Endothelial cell of umbilical vein (primary cell): ENCODE measurements around the gene TNFAIP8. TPM values are rescaled to one million over a fixed set of nuclear protein-coding genes. Genes with fewer than 3 reads are reported as not detected.

Experiments used
- BruUV-seq: library from RNA; stranded (reverse); fragments of 400-500 nt; replicated peaks from 2 replicates; lab custom pipeline; 2021; lab: Mats Ljungman, UMichigan
- CTCF ChIA-PET: fragments of 300-600, 350-600 bp; sonication (Branson Sonifier 250); formaldehyde crosslinking; loops from one replicate; lab custom pipeline; 2021; ENCODE audit warnings: antibody characterized with exemption, inconsistent platforms; lab: Charles Lee
- POLR2A ChIA-PET: fragments of 300-600, 350-600 bp; sonication (Branson Sonifier 250); formaldehyde crosslinking; loops from one replicate; lab custom pipeline; 2021; ENCODE audit warnings: antibody characterized with exemption, inconsistent platforms; lab: Charles Lee
- DNase-seq: peaks from one replicate; pipeline ENCODE4 v3.0.0-alpha.2; 2011; ENCODE audit warnings: low read depth, low spot score
- FAIRE-seq: peaks from 2 replicates; lab custom pipeline; 2011; peaks lifted over from hg19 to GRCh38; lab: Jason Lieb, UNC
- H2AFZ ChIP-seq: 2 replicates; pipeline ENCODE4 v1.6.0; 2012; ENCODE audit warnings: low read depth, low read length, control low read depth, inconsistent platforms
- H3K27ac ChIP-seq: 2 replicates; pipeline ENCODE4 v1.5.1; 2011; ENCODE audit warnings: low read depth, mild to moderate bottlenecking, control low read depth, low read length, moderate library complexity; ENCODE audit not compliant: insufficient read depth
- H3K27me3 ChIP-seq, 2 experiments: 2 replicates each; pipeline versions ENCODE4 v1.6.0 to v1.6.1; 2011; ENCODE audit warnings: low read length in 2 of 2, mixed read lengths in 1 of 2; ENCODE audit not compliant: control insufficient read depth in 2 of 2, insufficient read depth in 2 of 2
- H3K36me3 ChIP-seq, 2 experiments: 2 replicates in 1 of 2; 3 replicates in 1 of 2; pipeline ENCODE4 v1.5.1; 2011; ENCODE audit warnings: low read length in 2 of 2, mild to moderate bottlenecking in 1 of 2, moderate library complexity in 1 of 2; ENCODE audit not compliant: control insufficient read depth in 2 of 2, insufficient read depth in 2 of 2; ENCODE audit errors: extremely low read depth in 1 of 2
- H3K4me1 ChIP-seq: 3 replicates; pipeline ENCODE4 v1.5.1; 2011; ENCODE audit warnings: mild to moderate bottlenecking, low read length; ENCODE audit not compliant: control insufficient read depth, insufficient read depth; ENCODE audit errors: extremely low read depth
- H3K4me2 ChIP-seq: 2 replicates; pipeline ENCODE4 v1.6.1; 2011; ENCODE audit warnings: low read length, control low read depth, mixed read lengths; ENCODE audit not compliant: insufficient read depth
- H3K4me3 ChIP-seq, 3 experiments: fragments of 200-600 bp in 1 of 3; sonication (generic), shearing (Covaris generic) in 1 of 3; replicated peaks in 1 of 3; 2 replicates each; pipeline ENCODE4 v1.5.1; 2011 to 2016; ENCODE audit warnings: control low read depth in 3 of 3, low read length in 3 of 3, mild to moderate bottlenecking in 2 of 3, inconsistent platforms in 1 of 3, low read depth in 1 of 3, moderate library complexity in 1 of 3; ENCODE audit not compliant: insufficient read depth in 1 of 3
- H3K79me2 ChIP-seq: 2 replicates; pipeline ENCODE4 v1.6.0; 2012; ENCODE audit warnings: low read length, inconsistent platforms; ENCODE audit not compliant: control insufficient read depth, insufficient read depth
- H3K9ac ChIP-seq: replicated peaks from 2 replicates; pipeline ENCODE3; 2011; ENCODE audit warnings: low read length, control low read depth; ENCODE audit not compliant: insufficient read depth; ENCODE audit errors: extremely low read depth
- H3K9me1 ChIP-seq: replicated peaks from 3 replicates; pipeline ENCODE4 v1.6.0; 2011; ENCODE audit warnings: mild to moderate bottlenecking, low read length; ENCODE audit not compliant: control insufficient read depth, insufficient read depth; ENCODE audit errors: extremely low read depth
- H3K9me3 ChIP-seq: replicated peaks from 2 replicates; pipeline ENCODE4 v1.5.1; 2012; ENCODE audit warnings: low read length, inconsistent platforms; ENCODE audit not compliant: control insufficient read depth, insufficient read depth
- H4K20me1 ChIP-seq: replicated peaks from 2 replicates; pipeline ENCODE3; 2011; ENCODE audit warnings: mild to moderate bottlenecking, low read length; ENCODE audit not compliant: control insufficient read depth, insufficient read depth; ENCODE audit errors: extremely low read depth
- CTCF ChIP-seq, 2 donors: IDR thresholded peaks; 1 replicate in 1 of 2; 2 replicates in 1 of 2; pipeline ENCODE4 v1.5.1; 2011; ENCODE audit warnings: low read length in 2 of 2, mild to moderate bottlenecking in 2 of 2, moderate library complexity in 2 of 2, control low read depth in 1 of 2, inconsistent platforms in 1 of 2, low read depth in 1 of 2; ENCODE audit not compliant: insufficient read depth in 1 of 2; ENCODE audit errors: extremely low read depth in 1 of 2
- EZH2 ChIP-seq: IDR thresholded peaks from 2 replicates; pipeline ENCODE4 v1.6.1; 2012; ENCODE audit warnings: borderline replicate concordance, low read depth, mild to moderate bottlenecking, moderate library complexity, low read length, inconsistent platforms; ENCODE audit not compliant: severe bottlenecking
- FOS ChIP-seq: IDR thresholded peaks from 2 replicates; pipeline ENCODE4 v1.6.1; 2011; ENCODE audit warnings: mild to moderate bottlenecking, low read length, moderate library complexity, borderline replicate concordance; ENCODE audit not compliant: insufficient read depth
- GATA2 ChIP-seq: IDR thresholded peaks from 2 replicates; pipeline ENCODE4 v1.7.0; 2011; ENCODE audit warnings: low read depth, mild to moderate bottlenecking, moderate library complexity, mixed read lengths, low read length; ENCODE audit not compliant: insufficient read length, insufficient read depth
- JUN ChIP-seq: IDR thresholded peaks from 2 replicates; pipeline ENCODE4 v1.6.1; 2011; ENCODE audit warnings: borderline replicate concordance, low read depth; ENCODE audit not compliant: insufficient read length, insufficient read depth
- MAX ChIP-seq: IDR thresholded peaks from 2 replicates; pipeline ENCODE4 v1.6.1; 2011; ENCODE audit not compliant: insufficient read depth, insufficient read length
- MYC ChIP-seq: IDR thresholded peaks from one replicate; pipeline ENCODE4 v1.6.1; 2011; ENCODE audit warnings: mild to moderate bottlenecking, low read depth, low read length
- POLR2A ChIP-seq: IDR thresholded peaks from 2 replicates; pipeline ENCODE4 v1.6.1; 2012; ENCODE audit warnings: low read depth, mild to moderate bottlenecking, control low read depth, low read length
- POLR2AphosphoS5 ChIP-seq: IDR thresholded peaks from 2 replicates; pipeline ENCODE4 v1.6.1; 2012; ENCODE audit warnings: low read depth, mild to moderate bottlenecking, control low read depth, low read length, moderate library complexity; ENCODE audit not compliant: insufficient read depth
- dilution Hi-C: fragments of 300-500 bp; cut with MboI; formaldehyde crosslinking; loops from one replicate; pipeline ENCODE4 v1.15.0; 2019; ENCODE audit warnings: low sequenced_read_pairs; ENCODE audit not compliant: extremely low pct_ligation_motif_present
- intact Hi-C: fragments of 100-400 bp; cut with micrococcal nuclease; formaldehyde crosslinking; loops from one replicate; pipeline ENCODE4 v1.10.0; 2022
- polyA plus RNA-seq, 4 experiments: library from polyadenylated mRNA; depleted of rRNA in 3 of 4; stranded (reverse) in 3 of 4; unstranded in 1 of 4; fragments of >200 nt; gene quantifications; 2 replicates each; pipeline versions ENCODE4 v1.2.1 to v1.2.3, GENCODE V29; 2011 to 2012; ENCODE audit warnings: missing spikeins in 1 of 4
- total RNA-seq: library from RNA; stranded (reverse); gene quantifications from 2 replicates; pipeline ENCODE4 v1.2.3, GENCODE V29; 2021

The TNFAIP8 gene
- total and polyA plus RNA-seq, 2 donors (not counting 3 experiments of a cell fraction or from before 2014, with no cell fraction given), result 4.7 to 7.4 TPM

- BruUV-seq, result no TSS peak
- POLR2A ChIA-PET, result no interaction called here
- peak; percentile 75 for DNase-seq
- H3K4me1 ChIP-seq, result peaks cover 7% of the 10 kb centered on the region
- no peaks in the 10 kb centered on the region for H3K27me3 ChIP-seq
- peak; percentile 81 for FAIRE-seq
- H3K27ac ChIP-seq, result no peak overlapping the region
- H3K9me3 ChIP-seq, result no peaks in the 10 kb centered on the region
- CTCF ChIA-PET, result interaction anchor here (0.5 to 1.3 kb wide), 7 partner anchors 10 to 380 kb away, joined by 3 to 8 read pairs (median 3); partner anchors contain the start of gene DTWD2
- H3K79me2 ChIP-seq, result no peaks in the 10 kb centered on the region
- no peaks in the 10 kb centered on the region for H3K9me1 ChIP-seq
- H3K36me3 ChIP-seq, result no peaks in the 10 kb centered on the region
- dilution Hi-C loops, result no loop called here
- no peak overlapping the region for H3K4me2 ChIP-seq
- H4K20me1 ChIP-seq, result no peaks in the 10 kb centered on the region
- no peak overlapping the region for H3K9ac ChIP-seq
- H2AFZ ChIP-seq, result no peak overlapping the region
- no peak overlapping the region for H3K4me3 ChIP-seq
- intact Hi-C loops, result loop anchor here (2.0 kb wide), 1 partner anchor 15 kb away; no protein-coding TSS in a partner anchor
- TF ChIP-seq EZH2 (no peak), FOS (peak; percentile 50)
Observed at GRCh38 chr5:119367502-119368237, 11.9 kb downstream of the TNFAIP8 start.

GRCh38 chr5:119368238-119368630, 12.4 kb downstream of the TNFAIP8 start:
- Histone ChIP-seq H3K9me1 (no peaks in the 10 kb centered on the region), H3K4me1 (peaks cover 7% of the 10 kb centered on the region), H3K27ac (no peak overlapping the region), H3K27me3 (no peaks in the 10 kb centered on the region), H3K36me3 (no peaks in the 10 kb centered on the region), H3K9me3 (no peaks in the 10 kb centered on the region), H3K4me2 (no peak overlapping the region), H3K4me3 (no peak overlapping the region), H2AFZ (no peak overlapping the region), H4K20me1 (no peaks in the 10 kb centered on the region), H3K9ac (no peak overlapping the region), H3K79me2 (no peaks in the 10 kb centered on the region)
- DNase-seq (peak; percentile 7), FAIRE-seq (peak; percentile 43)
- intact Hi-C loops (no loop called here), dilution Hi-C loops (no loop called here)
- POLR2A ChIA-PET, result no interaction called here
- BruUV-seq, result no TSS peak
- CTCF ChIA-PET, result interaction anchor here (1.3 kb wide), 2 partner anchors 19 to 44 kb away, joined by 4 to 8 read pairs; no protein-coding TSS in a partner anchor
- no peak for TF ChIP-seq POLR2A
- TF ChIP-seq JUN, result no peak
- no peak for TF ChIP-seq GATA2
- no peak for TF ChIP-seq POLR2AphosphoS5
- no peak for TF ChIP-seq MYC
- TF ChIP-seq CTCF (IDR thresholded peaks at IDR 0.05; ENCODE audit: extremely low read depth in 1 of 2, insufficient read depth in 1 of 2, low read depth in 1 of 2, low read length in 2 of 2), result no peak
- no peak for TF ChIP-seq FOS
- TF ChIP-seq MAX, result no peak
- TF ChIP-seq EZH2, result no peak
